ENCODE measurements around the gene NGFR. TPM values are rescaled to one million over a fixed set of nuclear protein-coding genes. Genes with fewer than 3 reads are reported as not detected.

The NGFR gene
- total and polyA plus RNA-seq, 12 donors, result 1.8 to 22.9 (median 4.7) TPM

- H3K9me3 ChIP-seq, result no peaks in the 10 kb centered on the region
- peaks cover 0 to 6% (median 0%) of the 10 kb centered on the region in 9 donors for H3K36me3 ChIP-seq
- 76 to 77% methylated on average over 16 of the region's 16 CpGs for WGBS, 2 donors
- ATAC-seq, result no peak
- no peak overlapping the region for H3K4me3 ChIP-seq
- no peak overlapping the region for H3K27ac ChIP-seq
- no peak for DNase-seq
- peaks cover 10 to 47% (median 28%) of the 10 kb centered on the region in 9 donors for H3K4me1 ChIP-seq
- intact Hi-C loops (cut with DNase I), result no loop called here
- H3K27me3 ChIP-seq, result peaks cover 0 to 30% (median 17%) of the 10 kb centered on the region in 7 donors
- TF ChIP-seq CTCF (IDR thresholded peaks at IDR 0.05), result no peak
These were observed 16.7 kb downstream of the NGFR start for GRCh38 chr17:49511810-49512209.

- peaks cover 0 to 6% (median 0%) of the 10 kb centered on the region in 9 donors for H3K36me3 ChIP-seq
- H3K27ac ChIP-seq, result peak overlapping the region in 2 of 10 donors; percentile 20 to 88
- intact Hi-C loops (cut with DNase I), result no loop called here
- DNase-seq (no peak), ATAC-seq (no peak)
- no peak for TF ChIP-seq CTCF (IDR thresholded peaks at IDR 0.05)
- no peaks in the 10 kb centered on the region for H3K9me3 ChIP-seq
- peaks cover 0 to 24% (median 12%) of the 10 kb centered on the region in 7 donors for H3K27me3 ChIP-seq
- 80 to 84% methylated on average over 22 to 26 of the region's 26 CpGs for WGBS, 2 donors
- H3K4me1 ChIP-seq, result peaks cover 10 to 47% (median 28%) of the 10 kb centered on the region in 9 donors
- no peak overlapping the region for H3K4me3 ChIP-seq
These were observed 17.4 kb downstream of the NGFR start for GRCh38 chr17:49512296-49513043.

- Histone ChIP-seq H3K4me3 (no peak overlapping the region), H3K4me1 (peaks cover 10 to 47% (median 28%) of the 10 kb centered on the region in 9 donors), H3K9me3 (no peaks in the 10 kb centered on the region), H3K27me3 (peaks cover 0 to 24% (median 9%) of the 10 kb centered on the region in 7 donors), H3K36me3 (peaks cover 0 to 6% (median 0%) of the 10 kb centered on the region in 9 donors), H3K27ac (peak overlapping the region in 4 of 10 donors; percentile 20 to 88 (median 53))
- ATAC-seq (no peak), DNase-seq (no peak)
- intact Hi-C loops (cut with DNase I), result no loop called here
- TF ChIP-seq CTCF (IDR thresholded peaks at IDR 0.05), result no peak
- 70 to 81% methylated on average over 6 of the region's 6 CpGs for WGBS, 2 donors
These were observed 17.9 kb downstream of the NGFR start for GRCh38 chr17:49513044-49513395.

- peak overlapping the region in 5 of 10 donors; percentile 50 to 88 (median 58) for H3K27ac ChIP-seq
- peaks cover 10 to 47% (median 28%) of the 10 kb centered on the region in 9 donors for H3K4me1 ChIP-seq
- peaks cover 0 to 24% (median 5%) of the 10 kb centered on the region in 7 donors for H3K27me3 ChIP-seq
- intact Hi-C loops (cut with DNase I), result no loop called here
- no peak for TF ChIP-seq CTCF (IDR thresholded peaks at IDR 0.05)
- H3K36me3 ChIP-seq, result peaks cover 0 to 6% (median 0%) of the 10 kb centered on the region in 9 donors
- WGBS, 2 donors, result 84 to 90% methylated on average over 8 of the region's 8 CpGs
- DNase-seq (no peak), ATAC-seq (no peak)
- no peaks in the 10 kb centered on the region for H3K9me3 ChIP-seq
- no peak overlapping the region for H3K4me3 ChIP-seq
These were observed 18.5 kb downstream of the NGFR start for GRCh38 chr17:49513641-49514040.

All from heart right ventricle (tissue), 16 donors.